Adrenal gland (tissue), 5 donors: Measurements from ENCODE around the gene IGSF22.

Experiments used
- CTCF ChIP-seq, 6 experiments: fragments of 450-650 bp in 4 of 6; fragments of 200-600 bp in 2 of 6; sonication (generic) in 1 of 6; IDR thresholded peaks; 1 replicate in 5 of 6; 2 replicates in 1 of 6; pipeline versions ENCODE4 v1.5.1 to v1.8.0; 2016 to 2021; ENCODE audit warnings: antibody characterized with exemption in 6 of 6, mild to moderate bottlenecking in 2 of 6, moderate library complexity in 1 of 6
- POLR2A ChIP-seq, 2 donors: fragments of 450-650 bp; IDR thresholded peaks; one replicate each; pipeline ENCODE4 v1.6.1; 2017; ENCODE audit warnings: antibody characterized with exemption in 2 of 2, mild to moderate bottlenecking in 2 of 2, moderate library complexity in 1 of 2
- donor health status: DM: no; HTN: no; CAD: no.

GRCh38 chr11:18733202-18733601, 7.2 kb upstream of the IGSF22 start:
- TF ChIP-seq CTCF (IDR thresholded peaks at IDR 0.05): no peak
- TF ChIP-seq POLR2A (IDR thresholded peaks at IDR 0.05): no peak
